Chondrocyte (in vitro differentiated cells): ENCODE data around the gene NDRG2. TPM values are rescaled to one million over a fixed set of nuclear protein-coding genes. Genes with fewer than 3 reads are reported as not detected.

Source experiments
- DNase-seq: peaks from one replicate; pipeline ENCODE4 v3.0.0; 2021; ENCODE audit warnings: mixed read lengths, low spot score
- H3K27ac Mint-ChIP-seq: one replicate; pipeline ENCODE4 v1.8.0; 2021; ENCODE audit warnings: mild to moderate bottlenecking, moderate library complexity, mixed read lengths; ENCODE audit not compliant: unreplicated experiment
- H3K27me3 Mint-ChIP-seq: 2 replicates; pipeline ENCODE4 v1.8.0; 2021; ENCODE audit warnings: low read depth, mixed read lengths
- H3K36me3 Mint-ChIP-seq: 2 replicates; pipeline ENCODE4 v1.8.0; 2021; ENCODE audit warnings: low read depth, mixed read lengths
- H3K4me1 Mint-ChIP-seq: 2 replicates; pipeline ENCODE4 v1.8.0; 2021; ENCODE audit warnings: low read depth, mild to moderate bottlenecking, mixed read lengths
- H3K4me3 Mint-ChIP-seq: one replicate; pipeline ENCODE4 v1.8.0; 2021; ENCODE audit warnings: mild to moderate bottlenecking, moderate library complexity, mixed read lengths; ENCODE audit not compliant: unreplicated experiment
- H3K9me3 Mint-ChIP-seq: 2 replicates; pipeline ENCODE4 v1.8.0; 2021; ENCODE audit warnings: low read depth, mixed read lengths
- total RNA-seq: library from RNA; stranded (reverse); gene quantifications from 3 replicates; pipeline ENCODE4 v1.2.1, GENCODE V29; 2021
- TF ChIP-seq, protein P1 (sequence below): fragments of 200-600 bp; sonication (generic); IDR thresholded peaks from 2 replicates; pipeline ENCODE4 v1.5.0; 2021; ENCODE audit warnings: antibody characterized with exemption, mild to moderate bottlenecking, moderate library complexity

The NDRG2 gene
- total RNA-seq, 1 donor from 2014 or later, result 6.3 TPM

DNA sequence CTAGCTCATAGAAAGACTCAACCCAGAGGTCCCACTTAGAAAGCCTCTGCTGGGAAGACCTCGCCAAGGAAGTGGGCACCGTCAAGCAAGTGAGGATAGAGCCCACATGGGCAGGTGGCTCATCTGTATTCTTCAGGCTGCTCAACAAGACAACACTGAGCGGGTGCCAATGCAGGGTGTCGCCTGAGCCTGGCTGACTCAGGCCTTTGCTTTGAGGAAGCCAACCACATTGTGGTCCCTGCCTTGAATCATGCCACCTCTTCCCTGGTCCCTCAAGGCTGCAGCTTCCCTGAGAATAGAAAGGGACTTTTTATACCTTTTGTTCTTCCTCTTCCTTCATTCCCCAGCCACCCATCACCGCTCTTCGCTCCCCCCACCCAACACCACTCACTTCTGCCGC is 11.9 kb upstream of the NDRG2 start:
- H3K27ac Mint-ChIP-seq, result no peak overlapping the region
- H3K27me3 Mint-ChIP-seq, result peaks cover 7% of the 10 kb centered on the region
- no peaks in the 10 kb centered on the region for H3K36me3 Mint-ChIP-seq
- no peak for DNase-seq
- H3K4me3 Mint-ChIP-seq, result no peak overlapping the region
- TF ChIP-seq, protein P1, sequence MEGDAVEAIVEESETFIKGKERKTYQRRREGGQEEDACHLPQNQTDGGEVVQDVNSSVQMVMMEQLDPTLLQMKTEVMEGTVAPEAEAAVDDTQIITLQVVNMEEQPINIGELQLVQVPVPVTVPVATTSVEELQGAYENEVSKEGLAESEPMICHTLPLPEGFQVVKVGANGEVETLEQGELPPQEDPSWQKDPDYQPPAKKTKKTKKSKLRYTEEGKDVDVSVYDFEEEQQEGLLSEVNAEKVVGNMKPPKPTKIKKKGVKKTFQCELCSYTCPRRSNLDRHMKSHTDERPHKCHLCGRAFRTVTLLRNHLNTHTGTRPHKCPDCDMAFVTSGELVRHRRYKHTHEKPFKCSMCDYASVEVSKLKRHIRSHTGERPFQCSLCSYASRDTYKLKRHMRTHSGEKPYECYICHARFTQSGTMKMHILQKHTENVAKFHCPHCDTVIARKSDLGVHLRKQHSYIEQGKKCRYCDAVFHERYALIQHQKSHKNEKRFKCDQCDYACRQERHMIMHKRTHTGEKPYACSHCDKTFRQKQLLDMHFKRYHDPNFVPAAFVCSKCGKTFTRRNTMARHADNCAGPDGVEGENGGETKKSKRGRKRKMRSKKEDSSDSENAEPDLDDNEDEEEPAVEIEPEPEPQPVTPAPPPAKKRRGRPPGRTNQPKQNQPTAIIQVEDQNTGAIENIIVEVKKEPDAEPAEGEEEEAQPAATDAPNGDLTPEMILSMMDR, result no peak
- H3K4me1 Mint-ChIP-seq, result peaks cover 21% of the 10 kb centered on the region
- H3K9me3 Mint-ChIP-seq, result no peaks in the 10 kb centered on the region

- Mint-ChIP-seq H3K9me3 (no peaks in the 10 kb centered on the region), H3K27ac (no peak within 1 kb of the TSS), H3K4me3 (no peak within 1 kb of the TSS), H3K4me1 (peaks cover 14% of the 10 kb centered on the region), H3K36me3 (no peaks in the 10 kb centered on the region), H3K27me3 (peaks cover 12% of the 10 kb centered on the region)
- TF ChIP-seq, protein P1, result no peak
- no peak for DNase-seq
These were observed 9.8 kb upstream of the NDRG2 start, which contains the start of gene RNASE13 for GRCh38 chr14:21034707-21035106. RNASE13 (minus strand) TSS chr14:21034807; CDS start chr14:21034288, 519 bp downstream.

- H3K36me3 Mint-ChIP-seq, result no peaks in the 10 kb centered on the region
- peaks cover under 1% of the 10 kb centered on the region for H3K4me1 Mint-ChIP-seq
- DNase-seq, result no peak
- H3K27me3 Mint-ChIP-seq, result peaks cover 12% of the 10 kb centered on the region
- TF ChIP-seq, protein P1, result no peak
- no peak overlapping the region for H3K4me3 Mint-ChIP-seq
- H3K27ac Mint-ChIP-seq, result no peak overlapping the region
- H3K9me3 Mint-ChIP-seq, result no peaks in the 10 kb centered on the region
These were observed 8.4 kb upstream of the NDRG2 start for GRCh38 chr14:21033133-21033698.

DNA sequence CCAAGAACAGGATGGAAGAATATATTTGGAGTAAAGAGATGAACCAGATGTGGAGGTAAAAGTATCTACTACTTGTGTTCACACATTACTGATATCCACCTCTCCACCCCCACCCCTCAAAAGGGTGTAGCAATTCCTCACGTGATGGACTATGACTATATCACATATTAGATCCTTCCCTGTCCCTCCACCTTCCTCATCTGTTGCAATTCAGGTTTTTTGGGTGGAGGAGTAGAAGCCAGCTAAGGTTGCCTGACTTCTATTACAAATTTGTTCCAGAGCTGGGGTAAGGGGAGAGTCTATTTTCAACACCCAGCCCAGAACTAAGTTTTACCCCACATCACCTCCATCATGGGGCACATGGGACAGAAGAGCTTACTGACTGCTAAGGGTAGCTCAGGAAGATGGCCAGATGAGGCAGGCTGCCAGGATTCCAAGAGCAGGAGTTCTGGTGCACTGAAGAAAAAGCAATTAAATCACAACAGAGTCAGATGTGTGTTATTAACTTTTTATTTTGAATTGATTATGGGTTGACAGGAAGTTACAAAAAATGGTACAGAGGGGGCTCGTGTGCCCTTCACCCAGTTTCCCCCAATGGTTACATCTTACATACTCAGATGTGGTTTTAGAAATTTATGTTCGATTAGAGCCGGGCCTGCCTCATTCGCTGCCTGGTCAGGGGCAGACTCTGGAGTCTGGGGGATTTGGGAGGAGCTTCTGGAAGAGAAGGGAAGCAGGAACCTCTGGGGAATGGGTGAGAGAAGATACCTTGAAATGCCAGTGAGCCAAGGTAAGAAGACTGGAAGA is 7.7 kb upstream of the NDRG2 start:
- H3K27ac Mint-ChIP-seq, result no peak overlapping the region
- TF ChIP-seq, protein P1, result no peak
- H3K4me3 Mint-ChIP-seq, result no peak overlapping the region
- DNase-seq, result no peak
- H3K36me3 Mint-ChIP-seq, result no peaks in the 10 kb centered on the region
- H3K9me3 Mint-ChIP-seq, result no peaks in the 10 kb centered on the region
- H3K27me3 Mint-ChIP-seq, result peaks cover 12% of the 10 kb centered on the region
- H3K4me1 Mint-ChIP-seq, result no peaks in the 10 kb centered on the region

GRCh38 chr14:21030531-21030930 is 5.7 kb upstream of the NDRG2 start:
- TF ChIP-seq, protein P1, result no peak
- H3K9me3 Mint-ChIP-seq, result no peaks in the 10 kb centered on the region
- no peak overlapping the region for H3K27ac Mint-ChIP-seq
- H3K36me3 Mint-ChIP-seq, result no peaks in the 10 kb centered on the region
- peaks cover 3% of the 10 kb centered on the region for H3K4me1 Mint-ChIP-seq
- no peak overlapping the region for H3K4me3 Mint-ChIP-seq
- peaks cover 12% of the 10 kb centered on the region for H3K27me3 Mint-ChIP-seq
- DNase-seq, result no peak
